ENCODE measurements around the gene MAPK8IP1.

Gene MAPK8IP1

DNA sequence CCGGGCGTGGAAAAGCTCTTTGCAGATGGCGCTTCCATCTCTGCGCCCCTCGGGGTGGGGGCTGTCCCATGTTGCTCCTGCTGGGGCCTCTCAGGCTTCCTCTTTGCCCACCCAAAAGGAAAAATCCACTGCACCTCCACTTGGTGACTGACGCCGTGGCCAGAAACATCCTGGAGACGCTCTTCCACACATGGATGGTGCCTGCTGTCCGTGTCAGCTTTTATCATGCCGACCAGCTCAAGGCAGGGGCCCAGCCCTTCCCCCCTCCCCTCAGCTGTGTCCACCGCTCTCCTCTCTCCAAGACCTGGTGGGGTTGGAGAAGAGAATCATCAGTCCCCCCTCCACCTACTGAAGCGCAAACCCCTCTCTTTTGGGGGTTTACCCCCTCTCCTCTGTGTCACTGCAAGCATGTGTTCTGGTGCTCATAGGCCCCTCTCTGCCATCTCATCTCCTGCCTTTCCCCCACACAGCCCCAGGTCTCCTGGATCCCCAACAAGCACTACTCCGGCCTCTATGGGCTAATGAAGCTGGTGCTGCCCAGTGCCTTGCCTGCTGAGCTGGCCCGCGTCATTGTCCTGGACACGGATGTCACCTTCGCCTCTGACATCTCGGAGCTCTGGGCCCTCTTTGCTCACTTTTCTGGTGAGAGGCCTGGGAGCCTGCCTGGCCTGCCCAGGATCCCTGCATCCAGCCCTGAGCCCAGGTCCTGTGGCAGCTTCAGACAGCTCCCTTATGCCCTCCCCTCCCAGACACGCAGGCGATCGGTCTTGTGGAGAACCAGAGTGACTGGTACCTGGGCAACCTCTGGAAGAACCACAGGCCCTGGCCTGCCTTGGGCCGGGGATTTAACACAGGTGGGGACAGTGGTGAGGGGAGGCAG, 38.8 kb downstream of the MAPK8IP1 start:
- in situ Hi-C loops (cut with MboI; ENCODE audit: low sequenced_read_pairs) = no loop called here

DNA sequence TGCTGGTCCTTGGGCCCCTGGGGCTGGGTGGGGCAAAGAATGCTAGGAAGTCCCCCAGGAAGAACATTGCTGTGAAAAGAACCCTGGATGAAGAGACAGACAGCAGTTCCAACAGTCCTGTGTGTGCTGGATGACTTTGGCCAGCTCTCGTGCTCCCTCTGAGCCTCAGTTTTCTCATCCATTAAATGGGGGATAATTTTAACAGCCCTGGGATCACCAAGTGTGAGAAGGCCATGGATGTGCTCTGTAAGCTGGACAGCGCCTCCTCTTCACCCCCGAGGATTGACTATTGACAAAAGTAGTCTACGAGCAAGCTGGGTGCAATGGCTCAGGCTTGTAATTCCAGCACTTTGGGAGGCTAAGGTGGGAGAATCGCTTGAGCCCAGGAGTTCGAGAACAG, 39.5 kb downstream of the MAPK8IP1 start:
- in situ Hi-C loops (cut with MboI; ENCODE audit: low sequenced_read_pairs) = no loop called here

DNA sequence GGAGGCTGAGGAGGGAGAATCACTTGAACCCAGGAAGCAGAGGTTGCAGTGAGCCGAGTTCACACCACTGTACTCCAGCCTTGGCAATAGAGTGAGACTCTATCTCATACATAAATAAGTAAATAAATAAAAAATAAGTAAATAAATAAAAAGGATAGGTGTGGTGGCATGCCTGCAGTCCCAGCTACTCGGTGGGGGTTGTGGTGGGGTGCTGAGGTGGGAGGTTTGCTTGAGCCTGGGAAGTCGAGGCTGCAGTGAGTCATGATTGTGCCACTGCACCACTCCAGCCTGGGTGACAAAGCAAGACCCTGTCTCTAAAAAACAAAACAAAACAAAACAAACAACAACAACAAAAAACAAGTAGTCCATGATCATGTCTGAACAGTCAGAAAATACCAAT, 40.1 kb downstream of the MAPK8IP1 start:
- in situ Hi-C loops (cut with MboI; ENCODE audit: low sequenced_read_pairs) = no loop called here

DNA sequence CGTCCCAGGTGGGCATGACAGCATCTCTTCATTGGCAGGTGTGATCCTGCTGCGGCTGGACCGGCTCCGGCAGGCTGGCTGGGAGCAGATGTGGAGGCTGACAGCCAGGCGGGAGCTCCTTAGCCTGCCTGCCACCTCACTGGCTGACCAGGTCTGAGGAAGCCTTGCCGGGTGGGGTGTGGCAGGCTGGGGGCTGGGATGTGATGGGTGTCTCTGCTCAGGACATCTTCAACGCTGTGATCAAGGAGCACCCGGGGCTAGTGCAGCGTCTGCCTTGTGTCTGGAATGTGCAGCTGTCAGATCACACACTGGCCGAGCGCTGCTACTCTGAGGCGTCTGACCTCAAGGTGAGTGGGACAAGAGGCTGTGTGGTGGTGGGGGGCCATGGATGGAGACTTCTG, 40.5 kb downstream of the MAPK8IP1 start:
- in situ Hi-C loops (cut with MboI; ENCODE audit: low sequenced_read_pairs) = no loop called here

DNA sequence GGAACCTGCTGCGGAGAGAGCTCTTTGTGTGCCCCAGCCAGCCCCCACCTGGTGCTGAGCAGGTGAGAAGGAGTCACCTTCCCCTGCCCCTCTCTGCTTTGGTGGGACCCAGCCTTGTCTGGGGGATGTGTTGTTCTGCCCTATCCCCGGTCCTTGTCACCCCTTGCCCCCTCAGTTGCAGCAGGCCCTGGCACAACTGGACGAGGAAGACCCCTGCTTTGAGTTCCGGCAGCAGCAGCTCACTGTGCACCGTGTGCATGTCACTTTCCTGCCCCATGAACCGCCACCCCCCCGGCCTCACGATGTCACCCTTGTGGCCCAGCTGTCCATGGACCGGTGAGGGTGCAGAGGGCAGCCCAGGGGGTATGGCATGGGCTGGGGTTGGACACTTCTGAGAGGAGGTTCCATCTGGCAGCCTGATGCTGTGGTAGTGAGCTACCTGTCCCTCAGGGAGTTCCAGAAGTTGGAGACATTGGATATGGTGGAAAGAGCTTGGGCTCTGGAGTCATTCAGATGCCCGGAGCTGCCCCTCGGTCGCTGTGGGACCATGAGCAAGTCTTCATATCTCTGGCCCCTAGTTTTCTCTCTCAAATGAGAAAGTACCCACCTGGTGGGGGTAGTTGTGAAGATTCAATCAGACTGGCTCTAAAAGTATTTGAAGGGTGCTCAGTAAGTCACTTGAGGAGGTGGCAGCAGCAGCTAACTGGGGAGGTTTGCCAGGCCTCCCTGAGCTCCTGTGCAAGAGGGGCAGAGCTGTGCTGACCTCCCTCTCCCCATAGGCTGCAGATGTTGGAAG, 41.3 kb downstream of the MAPK8IP1 start:
- in situ Hi-C loops (cut with MboI; ENCODE audit: low sequenced_read_pairs) = no loop called here

DNA sequence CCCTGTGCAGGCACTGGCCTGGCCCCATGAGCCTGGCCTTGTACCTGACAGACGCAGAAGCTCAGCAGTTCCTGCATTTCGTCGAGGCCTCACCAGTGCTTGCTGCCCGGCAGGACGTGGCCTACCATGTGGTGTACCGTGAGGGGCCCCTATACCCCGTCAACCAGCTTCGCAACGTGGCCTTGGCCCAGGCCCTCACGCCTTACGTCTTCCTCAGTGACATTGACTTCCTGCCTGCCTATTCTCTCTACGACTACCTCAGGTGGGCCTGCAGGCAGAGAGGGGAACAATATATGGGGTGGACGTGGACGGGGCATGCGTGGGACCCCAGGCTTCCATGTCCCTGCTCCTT, 41.9 kb downstream of the MAPK8IP1 start:
- in situ Hi-C loops (cut with MboI; ENCODE audit: low sequenced_read_pairs) = no loop called here

DNA sequence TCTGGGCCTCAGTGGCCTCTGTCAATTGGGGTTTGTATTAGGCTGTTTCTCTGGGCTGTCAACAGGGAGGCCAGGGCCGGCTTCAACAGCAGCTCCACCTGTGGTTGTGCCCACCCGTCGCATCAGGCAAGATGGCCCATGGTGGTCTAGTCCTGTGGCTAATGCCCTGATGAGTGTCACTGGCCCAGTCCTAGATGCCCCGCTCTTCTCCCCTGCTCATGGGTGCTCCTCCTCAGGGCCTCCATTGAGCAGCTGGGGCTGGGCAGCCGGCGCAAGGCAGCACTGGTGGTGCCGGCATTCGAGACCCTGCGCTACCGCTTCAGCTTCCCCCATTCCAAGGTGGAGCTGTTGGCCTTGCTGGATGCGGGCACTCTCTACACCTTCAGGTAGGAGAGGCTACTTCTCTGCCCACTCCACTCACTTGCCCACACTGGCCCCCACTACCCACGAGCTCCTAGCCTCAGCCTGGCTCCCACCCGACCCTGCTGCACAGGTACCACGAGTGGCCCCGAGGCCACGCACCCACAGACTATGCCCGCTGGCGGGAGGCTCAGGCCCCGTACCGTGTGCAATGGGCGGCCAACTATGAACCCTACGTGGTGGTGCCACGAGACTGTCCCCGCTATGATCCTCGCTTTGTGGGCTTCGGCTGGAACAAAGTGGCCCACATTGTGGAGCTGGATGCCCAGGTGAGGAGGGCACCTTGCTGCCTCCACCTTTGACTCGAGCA, 42.4 kb downstream of the MAPK8IP1 start:
- in situ Hi-C loops (cut with MboI; ENCODE audit: low sequenced_read_pairs) = no loop called here

DNA sequence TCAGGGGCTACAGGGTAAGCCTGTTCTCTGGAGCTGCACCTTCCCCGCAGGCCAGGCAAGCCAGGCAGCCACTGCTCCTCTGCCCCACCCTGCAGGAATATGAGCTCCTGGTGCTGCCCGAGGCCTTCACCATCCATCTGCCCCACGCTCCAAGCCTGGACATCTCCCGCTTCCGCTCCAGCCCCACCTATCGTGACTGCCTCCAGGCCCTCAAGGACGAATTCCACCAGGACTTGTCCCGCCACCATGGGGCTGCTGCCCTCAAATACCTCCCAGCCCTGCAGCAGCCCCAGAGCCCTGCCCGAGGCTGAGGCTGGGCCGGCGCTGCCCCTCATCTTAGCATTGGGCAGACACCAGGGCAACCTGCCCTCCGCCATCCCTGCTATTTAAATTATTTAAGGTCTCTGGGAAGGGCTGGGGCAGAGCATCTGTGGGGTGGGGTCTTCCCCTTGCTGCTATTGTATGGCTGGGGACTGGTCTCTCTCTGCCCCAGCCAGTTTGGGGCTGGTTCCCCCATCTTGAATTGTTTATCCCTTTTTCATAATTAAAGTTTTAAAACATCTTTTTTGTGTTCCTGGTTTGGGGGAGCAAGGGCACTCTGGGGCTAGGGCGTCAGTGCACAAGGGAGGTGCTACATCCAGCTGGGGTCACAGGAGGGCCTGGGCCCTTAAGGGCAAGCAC, 43.2 kb downstream of the MAPK8IP1 start:
- in situ Hi-C loops (cut with MboI; ENCODE audit: low sequenced_read_pairs) = no loop called here

DNA sequence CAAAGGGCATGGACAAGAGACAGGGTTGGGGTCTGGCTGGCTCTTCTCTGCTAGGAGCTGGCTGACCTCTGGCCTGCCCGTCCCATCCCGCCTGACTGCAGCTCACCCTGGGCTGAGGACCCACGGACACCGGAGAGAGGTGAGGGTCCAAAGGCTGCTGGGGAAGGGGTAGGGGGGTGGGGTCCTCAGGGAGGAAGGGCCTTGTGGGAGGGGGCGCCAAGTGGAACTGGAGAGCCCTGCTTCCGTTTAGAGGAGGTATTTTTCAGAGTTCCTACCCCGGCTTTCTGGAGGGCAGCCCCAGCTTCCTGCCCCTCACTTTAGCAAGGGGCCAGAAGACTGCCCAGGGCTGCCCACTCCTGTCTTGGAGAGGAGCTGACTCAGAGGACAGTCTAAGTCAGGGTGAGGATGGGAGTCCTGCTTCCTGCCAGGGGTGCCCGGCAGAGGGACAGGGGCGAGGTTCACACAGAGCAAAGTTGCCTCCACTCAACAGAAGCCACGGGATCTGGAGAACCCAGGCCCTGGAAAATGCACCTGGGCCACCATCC, 44.1 kb downstream of the MAPK8IP1 start:
- in situ Hi-C loops (cut with MboI; ENCODE audit: low sequenced_read_pairs) = no loop called here

DNA sequence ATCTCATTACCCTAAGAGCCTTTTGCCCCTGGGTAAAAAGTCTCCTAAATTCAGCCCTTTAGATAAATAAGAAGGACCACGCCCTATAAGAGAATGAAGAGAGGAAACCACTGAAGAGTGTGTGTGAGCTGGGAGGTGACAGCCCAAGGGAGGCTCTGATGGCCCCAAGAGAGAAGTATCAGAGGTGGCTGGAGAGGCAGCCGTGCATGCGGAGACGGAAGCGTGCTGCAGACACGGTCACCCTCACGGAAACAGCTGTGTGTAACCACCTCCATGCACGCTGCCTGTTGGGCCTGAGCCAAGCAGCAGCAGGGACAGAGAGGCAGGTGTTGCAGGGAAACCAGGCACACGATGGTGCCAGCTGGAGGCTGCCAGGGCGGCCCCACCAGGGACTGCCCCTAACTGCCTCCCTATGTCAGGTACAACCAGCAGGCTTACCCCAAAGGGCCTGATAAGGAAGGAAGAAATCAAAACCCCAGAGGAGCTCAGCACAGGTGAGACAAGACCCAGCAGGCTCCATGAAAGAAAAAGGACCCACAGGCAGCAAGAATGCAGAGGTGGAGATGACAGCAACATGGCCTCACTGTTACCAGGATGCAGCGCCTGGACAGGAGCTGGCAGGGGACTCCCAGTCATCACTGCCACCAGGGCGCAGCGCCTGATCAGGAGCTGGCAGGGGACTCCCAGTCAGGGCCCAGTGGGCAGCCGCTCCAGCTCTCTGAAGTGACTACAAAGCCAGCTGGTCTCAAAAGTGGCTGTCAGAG, 44.8 kb downstream of the MAPK8IP1 start:
- in situ Hi-C loops (cut with MboI; ENCODE audit: low sequenced_read_pairs) = no loop called here

DNA sequence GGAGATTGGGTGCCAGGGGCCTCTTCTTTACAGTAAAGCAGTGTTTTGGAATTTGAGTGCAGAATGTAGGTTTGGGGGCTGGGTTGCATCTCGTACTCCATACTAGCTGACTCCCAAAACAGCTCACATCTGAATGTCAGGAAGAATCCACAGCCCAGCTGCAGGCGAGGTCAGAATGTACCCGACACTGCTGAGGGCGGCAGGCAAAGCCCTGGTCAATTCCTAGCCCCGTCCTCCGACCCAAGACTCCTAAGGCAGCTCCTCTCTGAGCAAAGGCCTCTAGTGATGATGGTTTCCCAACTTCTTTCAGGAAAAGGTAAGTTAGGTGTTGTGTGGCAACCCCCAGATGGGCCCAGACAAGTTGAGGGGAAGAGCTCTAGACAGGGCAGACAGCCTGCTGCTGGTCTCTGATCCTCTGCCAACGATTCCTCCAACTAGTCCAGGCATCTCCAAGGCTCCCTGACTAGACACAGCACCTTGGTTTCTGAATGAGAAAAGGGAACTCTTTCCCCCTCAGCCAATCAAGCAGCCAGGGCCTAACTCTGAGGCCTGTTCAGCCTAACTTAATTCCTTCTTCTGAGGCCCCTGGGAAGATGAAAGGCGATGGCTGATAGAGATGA, 45.6 kb downstream of the MAPK8IP1 start:
- in situ Hi-C loops (cut with MboI; ENCODE audit: low sequenced_read_pairs) = no loop called here

DNA sequence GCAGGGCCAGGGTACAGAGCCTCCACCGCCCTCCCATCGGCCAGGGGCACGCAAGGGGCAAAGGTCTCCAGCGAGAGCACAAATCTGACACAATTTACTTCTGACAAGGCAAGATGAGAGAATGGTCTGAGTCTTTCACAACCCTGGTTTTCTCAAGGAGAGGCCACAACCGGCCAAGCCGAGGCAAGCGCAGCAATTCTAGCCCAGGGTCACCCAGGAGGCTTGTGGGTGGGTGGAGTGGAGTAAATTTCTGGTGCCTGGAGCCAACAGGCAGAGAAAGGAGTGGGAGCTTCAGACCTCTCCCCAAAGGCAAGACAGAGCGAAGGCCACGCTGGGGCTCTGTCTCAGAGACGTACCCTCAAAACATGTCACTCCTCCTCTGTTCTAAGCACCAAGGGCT, 46.3 kb downstream of the MAPK8IP1 start:
- in situ Hi-C loops (cut with MboI; ENCODE audit: low sequenced_read_pairs) = no loop called here

DNA sequence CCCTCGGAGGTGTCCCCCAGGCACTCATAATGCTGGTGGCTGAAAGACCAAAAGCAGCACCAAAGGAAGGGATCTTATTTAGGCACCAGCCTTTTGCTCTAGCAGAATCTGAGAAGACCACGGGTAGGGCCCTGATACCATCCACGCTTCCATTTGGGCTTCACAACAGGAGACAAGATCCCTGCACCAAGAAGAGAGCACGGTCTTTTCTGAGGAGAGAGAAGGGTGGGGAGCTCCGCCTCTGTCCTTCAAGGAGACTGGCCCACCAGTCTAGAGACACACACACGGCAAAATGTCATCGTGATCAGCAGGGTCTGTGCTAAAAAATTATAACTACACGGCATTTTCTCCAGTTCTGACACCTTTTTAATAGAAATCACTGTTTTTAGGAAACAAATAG, 46.8 kb downstream of the MAPK8IP1 start:
- in situ Hi-C loops (cut with MboI; ENCODE audit: low sequenced_read_pairs) = no loop called here

DNA sequence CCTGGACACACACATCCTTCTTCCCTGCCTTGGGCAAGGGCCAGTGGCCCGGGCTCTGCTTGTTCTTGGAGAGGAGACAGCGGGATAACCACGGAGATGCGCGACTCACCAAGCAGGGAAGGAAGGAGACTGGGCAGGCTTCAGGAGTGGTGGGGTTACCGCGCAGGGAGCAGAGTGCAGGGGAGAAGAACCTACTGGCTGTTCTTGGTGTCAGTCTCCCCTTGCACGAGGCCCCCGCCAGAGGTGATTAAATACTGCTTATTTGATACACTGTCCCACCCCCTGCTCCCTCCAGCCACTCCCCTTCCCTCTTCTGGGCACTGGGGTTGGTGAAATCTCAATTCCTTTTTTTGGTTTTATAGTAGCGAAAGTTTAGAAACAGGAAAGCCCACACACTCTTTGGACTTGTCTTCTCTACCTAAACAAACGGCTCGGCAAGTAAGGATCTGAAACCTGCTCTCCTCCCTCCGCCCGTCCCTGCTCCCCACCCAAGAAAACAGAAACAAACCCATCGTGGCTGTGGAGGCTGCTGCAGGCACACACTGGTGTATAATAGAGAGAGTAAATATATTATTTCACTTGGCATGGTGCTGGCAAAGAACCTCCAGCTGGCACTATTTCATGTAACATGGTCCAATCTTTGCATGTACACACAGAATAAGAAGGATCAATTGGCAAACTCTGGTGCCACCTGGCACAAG, 47.8 kb downstream of the MAPK8IP1 start:
- in situ Hi-C loops (cut with MboI; ENCODE audit: low sequenced_read_pairs) = no loop called here

DNA sequence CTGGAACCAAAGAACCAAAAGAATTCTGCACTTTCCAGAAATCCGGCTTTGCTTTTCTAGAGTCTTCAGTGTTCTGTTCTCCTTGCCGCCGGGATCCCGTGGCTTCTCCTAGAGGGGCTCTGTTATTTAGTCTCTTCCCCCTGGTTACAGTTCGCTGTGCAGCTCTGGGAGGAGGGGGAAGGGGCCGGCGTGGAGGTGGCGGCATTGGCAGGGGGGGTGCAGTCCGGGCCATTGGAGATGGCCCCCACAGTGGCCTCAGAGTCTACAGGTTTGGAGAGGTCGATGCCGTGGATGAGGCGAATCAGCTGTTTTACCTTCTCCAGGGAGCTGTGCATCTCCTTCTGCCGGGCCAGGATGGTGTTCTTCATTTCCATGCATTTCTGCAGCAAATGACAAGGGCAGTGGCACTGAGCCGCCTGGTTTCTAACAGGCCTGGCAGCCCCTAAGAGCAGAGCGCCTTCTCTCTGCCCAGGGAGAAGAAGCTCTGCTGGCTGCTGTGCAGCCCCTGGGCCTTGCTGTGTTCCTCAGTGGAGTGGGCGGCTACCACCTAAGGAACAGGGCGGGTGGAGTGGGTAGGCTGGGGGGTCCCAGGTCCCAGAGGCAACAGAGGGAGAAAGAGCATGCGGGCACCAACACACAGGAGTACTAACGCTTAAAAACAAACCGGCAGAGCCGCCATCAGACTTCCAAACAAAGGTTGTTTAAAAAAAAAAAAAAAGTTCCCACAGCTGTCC, 48.6 kb downstream of the MAPK8IP1 start:
- in situ Hi-C loops (cut with MboI; ENCODE audit: low sequenced_read_pairs) = no loop called here

DNA sequence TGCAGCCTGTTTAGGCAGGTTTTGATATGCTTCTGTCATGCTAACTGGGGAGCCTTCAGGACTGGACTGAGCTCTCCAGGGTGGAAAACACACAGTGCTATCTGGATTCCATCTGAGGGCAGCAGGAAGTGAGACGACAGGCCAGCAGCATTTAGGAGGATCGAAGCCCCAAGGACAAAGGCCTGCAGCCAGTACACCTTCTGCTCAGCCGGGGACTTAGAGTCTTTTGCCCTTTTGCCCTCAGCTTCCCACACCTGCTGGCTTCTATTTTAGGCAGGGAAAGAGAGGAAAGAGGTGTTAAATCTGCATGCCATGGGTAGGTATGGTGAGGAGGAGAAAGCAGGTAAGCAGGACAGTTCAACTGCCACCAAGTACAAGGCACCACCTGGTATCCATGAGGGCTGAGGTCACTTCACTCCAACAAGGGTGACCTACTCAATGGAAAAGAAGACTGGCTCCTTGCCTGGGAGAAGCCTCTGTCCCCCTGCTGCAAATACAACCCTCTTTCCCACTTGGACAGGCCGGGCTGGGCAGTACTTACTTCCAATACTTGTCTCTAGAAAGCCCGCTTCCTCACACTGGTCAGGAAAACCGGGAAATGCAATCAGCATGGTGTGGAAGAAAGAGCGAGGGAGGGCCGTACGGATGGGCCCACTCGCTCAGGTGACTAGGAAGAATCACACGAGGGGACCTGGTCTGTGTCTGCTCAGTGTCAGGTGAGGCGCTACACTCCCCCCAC, 49.3 kb downstream of the MAPK8IP1 start:
- in situ Hi-C loops (cut with MboI; ENCODE audit: low sequenced_read_pairs) = no loop called here

DNA sequence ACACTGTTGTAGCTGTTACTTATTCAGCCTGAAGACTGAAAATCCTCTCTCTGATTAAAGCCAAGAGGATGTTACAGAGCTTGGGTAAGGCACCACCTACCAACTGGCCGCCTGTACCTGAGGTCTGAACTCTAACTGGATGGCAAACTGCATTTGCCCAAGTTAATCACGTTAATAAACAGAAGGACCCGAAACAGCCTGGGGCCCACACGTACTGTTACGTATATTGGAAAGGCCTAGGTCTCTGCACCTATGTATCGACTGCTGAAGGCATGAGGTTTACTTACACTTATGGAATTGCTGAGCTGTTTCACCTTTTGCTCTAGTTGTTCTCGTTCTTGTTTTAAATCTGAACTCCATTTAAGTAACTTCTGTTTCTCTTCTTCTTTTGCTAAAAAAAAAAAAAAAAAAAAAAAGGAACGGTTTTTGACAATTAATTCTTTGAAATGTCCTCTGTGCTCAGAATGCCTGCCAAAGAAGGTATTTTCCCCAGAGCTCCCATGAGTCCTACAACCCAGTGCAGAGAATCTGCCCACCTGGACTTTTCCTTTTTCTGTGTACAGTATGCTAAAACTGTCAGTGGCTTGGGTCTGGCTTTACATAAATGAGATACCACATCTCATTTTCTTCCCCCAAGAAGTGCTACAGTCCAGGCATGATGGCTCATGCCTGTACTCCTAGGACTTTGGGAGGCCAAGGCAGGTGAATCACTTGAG, 50.1 kb downstream of the MAPK8IP1 start:
- in situ Hi-C loops (cut with MboI; ENCODE audit: low sequenced_read_pairs) = no loop called here
